Astrocyte (in vitro differentiated cells and primary cell): ENCODE data around the gene CAPN12. TPM values are rescaled to one million over a fixed set of nuclear protein-coding genes. Genes with fewer than 3 reads are reported as not detected.

Experiments used
- DNase-seq: peaks from one replicate; pipeline ENCODE4 v3.0.0-alpha.2; 2010; ENCODE audit warnings: low read depth
- FAIRE-seq: peaks from 2 replicates; lab custom pipeline; 2011; peaks lifted over from hg19 to GRCh38; lab: Jason Lieb, UNC
- H2AFZ ChIP-seq: 2 replicates; pipeline ENCODE4 v1.6.0; 2012; ENCODE audit warnings: low read depth, low read length, inconsistent platforms
- H3K27ac ChIP-seq: 2 replicates; pipeline ENCODE4 v1.5.1; 2011; ENCODE audit warnings: low read depth, low read length, inconsistent platforms
- H3K27me3 ChIP-seq: 2 replicates; pipeline ENCODE4 v1.6.0; 2011; ENCODE audit warnings: low read length, inconsistent platforms; ENCODE audit not compliant: insufficient read depth
- H3K36me3 ChIP-seq: 2 replicates; pipeline ENCODE4 v1.5.1; 2011; ENCODE audit warnings: low read length, inconsistent platforms; ENCODE audit not compliant: insufficient read depth
- H3K4me1 ChIP-seq: 2 replicates; pipeline ENCODE4 v1.5.1; 2011; ENCODE audit warnings: low read length, inconsistent platforms; ENCODE audit not compliant: insufficient read depth
- H3K4me2 ChIP-seq: 2 replicates; pipeline ENCODE4 v1.6.0; 2012; ENCODE audit warnings: low read length, inconsistent platforms
- H3K4me3 ChIP-seq: 2 replicates; pipeline ENCODE4 v1.5.1; 2011; ENCODE audit warnings: low read depth, mild to moderate bottlenecking, low read length, inconsistent platforms; ENCODE audit not compliant: insufficient read depth
- H3K79me2 ChIP-seq: 2 replicates; pipeline ENCODE4 v1.6.0; 2012; ENCODE audit warnings: mild to moderate bottlenecking, low read length, inconsistent platforms; ENCODE audit not compliant: insufficient read depth
- H3K9ac ChIP-seq: 2 replicates; pipeline ENCODE4 v1.6.0; 2012; ENCODE audit warnings: mild to moderate bottlenecking, low read length, inconsistent platforms
- H3K9me3 ChIP-seq: 2 replicates; pipeline ENCODE4 v1.5.1; 2012; ENCODE audit warnings: low read depth, mild to moderate bottlenecking, low read length, inconsistent platforms; ENCODE audit not compliant: insufficient read depth
- H4K20me1 ChIP-seq: 2 replicates; pipeline ENCODE4 v1.6.0; 2012; ENCODE audit warnings: low read length, inconsistent platforms; ENCODE audit not compliant: insufficient read depth
- H3K27ac Mint-ChIP-seq: one replicate; pipeline ENCODE4 v1.8.0; 2021; ENCODE audit warnings: mild to moderate bottlenecking, mixed read lengths; ENCODE audit not compliant: unreplicated experiment
- H3K27me3 Mint-ChIP-seq: one replicate; pipeline ENCODE4 v1.8.0; 2021; ENCODE audit warnings: low read depth, mixed read lengths; ENCODE audit not compliant: unreplicated experiment
- H3K36me3 Mint-ChIP-seq: one replicate; pipeline ENCODE4 v1.8.0; 2021; ENCODE audit warnings: low read depth, mixed read lengths; ENCODE audit not compliant: unreplicated experiment
- H3K4me1 Mint-ChIP-seq: one replicate; pipeline ENCODE4 v1.8.0; 2021; ENCODE audit warnings: low read depth, mixed read lengths; ENCODE audit not compliant: unreplicated experiment
- H3K4me3 Mint-ChIP-seq: one replicate; pipeline ENCODE4 v1.8.0; 2021; ENCODE audit warnings: mild to moderate bottlenecking, moderate library complexity, mixed read lengths; ENCODE audit not compliant: unreplicated experiment
- H3K9me3 Mint-ChIP-seq: one replicate; pipeline ENCODE4 v1.8.0; 2021; ENCODE audit warnings: mild to moderate bottlenecking, mixed read lengths; ENCODE audit not compliant: unreplicated experiment
- CTCF ChIP-seq: IDR thresholded peaks from 2 replicates; pipeline ENCODE4 v1.5.1; 2011; ENCODE audit warnings: low read depth, mild to moderate bottlenecking, inconsistent platforms, low read length, moderate library complexity; ENCODE audit not compliant: insufficient read depth
- EZH2 ChIP-seq: IDR thresholded peaks from 2 replicates; pipeline ENCODE4 v1.6.1; 2012; ENCODE audit warnings: mild to moderate bottlenecking, low read length, inconsistent platforms; ENCODE audit not compliant: insufficient read depth
- total RNA-seq: library from RNA; stranded (reverse); gene quantifications from 2 replicates; pipeline ENCODE4 v1.2.1, GENCODE V29; 2021

The CAPN12 gene
- total RNA-seq, 1 donor from 2014 or later, result 4.6 TPM

GRCh38 chr19:38734426-38735256 is 9.6 kb downstream of the CAPN12 start:
- H3K9me3 Mint-ChIP-seq, result peaks cover 4% of the 10 kb centered on the region
- Histone ChIP-seq H3K36me3 (peaks cover 19% of the 10 kb centered on the region), H3K4me2 (peak overlapping the region; percentile 64), H3K9me3 (no peaks in the 10 kb centered on the region), H3K4me3 (no peak overlapping the region), H3K79me2 (peaks cover 5% of the 10 kb centered on the region), H2AFZ (no peak overlapping the region), H3K4me1 (peaks cover 24% of the 10 kb centered on the region), H4K20me1 (peaks cover 47% of the 10 kb centered on the region), H3K27ac (peak overlapping the region; percentile 47), H3K27me3 (no peaks in the 10 kb centered on the region), H3K9ac (no peak overlapping the region)
- H3K36me3 Mint-ChIP-seq, result peaks cover 14% of the 10 kb centered on the region
- peaks cover 5% of the 10 kb centered on the region for H3K27me3 Mint-ChIP-seq
- TF ChIP-seq CTCF (no peak), EZH2 (no peak)
- DNase-seq (no peak), FAIRE-seq (no peak)
- H3K4me3 Mint-ChIP-seq, result peak overlapping the region; percentile 11
- peak overlapping the region; percentile 69 for H3K27ac Mint-ChIP-seq
- H3K4me1 Mint-ChIP-seq, result peaks cover 1% of the 10 kb centered on the region

- H3K27ac ChIP-seq, result no peak overlapping the region
- H2AFZ ChIP-seq, result no peak overlapping the region
- H3K4me3 ChIP-seq, result no peak overlapping the region
- peaks cover 19% of the 10 kb centered on the region for H3K36me3 ChIP-seq
- H4K20me1 ChIP-seq, result peaks cover 47% of the 10 kb centered on the region
- no peak overlapping the region for H3K4me3 Mint-ChIP-seq
- H3K4me1 ChIP-seq, result peaks cover 24% of the 10 kb centered on the region
- H3K9ac ChIP-seq, result no peak overlapping the region
- H3K9me3 Mint-ChIP-seq, result peaks cover 4% of the 10 kb centered on the region
- H3K27me3 Mint-ChIP-seq, result peaks cover 5% of the 10 kb centered on the region
- peaks cover 5% of the 10 kb centered on the region for H3K79me2 ChIP-seq
- H3K27ac Mint-ChIP-seq, result peak overlapping the region; percentile 69
- H3K4me1 Mint-ChIP-seq, result peaks cover 1% of the 10 kb centered on the region
- FAIRE-seq (no peak), DNase-seq (no peak)
- peaks cover 16% of the 10 kb centered on the region for H3K36me3 Mint-ChIP-seq
- no peaks in the 10 kb centered on the region for H3K27me3 ChIP-seq
- no peak for TF ChIP-seq EZH2
- no peak for TF ChIP-seq CTCF
- H3K4me2 ChIP-seq, result peak overlapping the region; percentile 64
- no peaks in the 10 kb centered on the region for H3K9me3 ChIP-seq
Observed at GRCh38 chr19:38734176-38734425, 10.2 kb downstream of the CAPN12 start.
